ENCODE results near the gene SERHL2. TPM values are rescaled to one million over a fixed set of nuclear protein-coding genes. Genes with fewer than 3 reads are reported as not detected.
"Not testable (repeated sequence)": the region's sequence is repeated elsewhere in the genome, so short reads cannot be mapped to it uniquely, and the experiment has no call there.

Gene SERHL2
- polyA plus RNA-seq, 3 donors: 0.20 to 0.60 (median 0.24) TPM

DNA sequence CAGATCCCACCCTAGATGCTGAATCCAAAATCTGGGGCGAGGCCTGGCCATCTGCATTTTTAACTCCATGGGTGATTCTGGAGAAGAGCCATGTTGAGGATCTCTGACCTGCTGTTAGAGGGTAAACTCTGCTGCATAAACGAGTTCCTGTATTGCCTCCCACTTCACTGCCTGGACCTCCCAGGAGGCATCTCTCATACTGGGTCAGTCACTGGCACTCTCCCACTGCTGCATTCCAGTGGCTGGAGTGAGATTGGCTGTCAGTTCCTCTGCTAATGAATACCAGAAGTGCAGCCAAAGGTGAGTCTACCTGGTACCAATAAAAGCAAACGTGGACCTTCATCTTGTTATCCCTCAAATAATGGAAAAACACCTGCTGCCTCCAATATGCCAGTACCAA is 50.6 kb downstream of the SERHL2 start:
- WGBS (ENCODE audit: insufficient coverage): 100% methylated on average over 1 of the region's 3 CpGs
- H3K36me3 Mint-ChIP-seq: peaks cover 64 to 92% of the 10 kb centered on the region in 2 donors
- peak overlapping the region in 1 of 2 donors; percentile 63 for H3K27ac ChIP-seq (ENCODE audit: low read depth in 1 of 2, low read length in 2 of 2)
- no peaks in the 10 kb centered on the region for H3K27me3 ChIP-seq (ENCODE audit: control insufficient read depth in 2 of 2, insufficient read depth in 2 of 2, low read length in 2 of 2)
- peaks cover 100% of the 10 kb centered on the region for H4K20me1 ChIP-seq (ENCODE audit: insufficient read depth, low read length)
- peaks cover 11% of the 10 kb centered on the region for H3K4me1 Mint-ChIP-seq
- H3K4me3 ChIP-seq (replicated peaks in 1 of 3; ENCODE audit: low read depth in 2 of 3, low read length in 3 of 3): no peak overlapping the region
- TF ChIP-seq, protein P1, sequence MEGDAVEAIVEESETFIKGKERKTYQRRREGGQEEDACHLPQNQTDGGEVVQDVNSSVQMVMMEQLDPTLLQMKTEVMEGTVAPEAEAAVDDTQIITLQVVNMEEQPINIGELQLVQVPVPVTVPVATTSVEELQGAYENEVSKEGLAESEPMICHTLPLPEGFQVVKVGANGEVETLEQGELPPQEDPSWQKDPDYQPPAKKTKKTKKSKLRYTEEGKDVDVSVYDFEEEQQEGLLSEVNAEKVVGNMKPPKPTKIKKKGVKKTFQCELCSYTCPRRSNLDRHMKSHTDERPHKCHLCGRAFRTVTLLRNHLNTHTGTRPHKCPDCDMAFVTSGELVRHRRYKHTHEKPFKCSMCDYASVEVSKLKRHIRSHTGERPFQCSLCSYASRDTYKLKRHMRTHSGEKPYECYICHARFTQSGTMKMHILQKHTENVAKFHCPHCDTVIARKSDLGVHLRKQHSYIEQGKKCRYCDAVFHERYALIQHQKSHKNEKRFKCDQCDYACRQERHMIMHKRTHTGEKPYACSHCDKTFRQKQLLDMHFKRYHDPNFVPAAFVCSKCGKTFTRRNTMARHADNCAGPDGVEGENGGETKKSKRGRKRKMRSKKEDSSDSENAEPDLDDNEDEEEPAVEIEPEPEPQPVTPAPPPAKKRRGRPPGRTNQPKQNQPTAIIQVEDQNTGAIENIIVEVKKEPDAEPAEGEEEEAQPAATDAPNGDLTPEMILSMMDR (IDR thresholded peaks at IDR 0.05): no peak
- peaks cover 0 to 1% (median 0%) of the 10 kb centered on the region in 3 donors for H3K27me3 Mint-ChIP-seq (ENCODE audit: low read depth in 3 of 3)
- peaks cover 48 to 87% of the 10 kb centered on the region in 2 donors for H3K36me3 ChIP-seq (replicated peaks in 1 of 2; ENCODE audit: control insufficient read depth in 1 of 2, insufficient read depth in 2 of 2, low read length in 2 of 2)
- no peak for DNase-seq
- intact Hi-C loops (cut with micrococcal nuclease): no loop called here
- H3K4me3 Mint-ChIP-seq: no peak overlapping the region
- H3K4me2 ChIP-seq (replicated peaks; ENCODE audit: extremely low read depth, low read length, poor library complexity, severe bottlenecking): no peak overlapping the region
- H3K27ac Mint-ChIP-seq: peak overlapping the region in 5 of 7 donors; percentile 8 to 70 (median 51)
- H3K9me3 Mint-ChIP-seq: peaks cover 0 to 2% (median 0%) of the 10 kb centered on the region in 7 donors
- H3K79me2 ChIP-seq (ENCODE audit: insufficient read depth, low read length): peaks cover 99% of the 10 kb centered on the region
- H2AFZ ChIP-seq (ENCODE audit: insufficient read depth, low read depth, low read length, poor library complexity, severe bottlenecking): no peak overlapping the region
- peaks cover 0 to 4% of the 10 kb centered on the region in 2 donors for H3K9me3 ChIP-seq (replicated peaks in 1 of 2; ENCODE audit: control insufficient read depth in 1 of 2, insufficient read depth in 1 of 2, low read length in 2 of 2)
- H3K9ac ChIP-seq (ENCODE audit: insufficient read depth, low read length, poor library complexity, severe bottlenecking): no peak overlapping the region
- peaks cover 2 to 3% of the 10 kb centered on the region in 2 donors for H3K4me1 ChIP-seq (ENCODE audit: control insufficient read depth in 1 of 2, insufficient read depth in 2 of 2, low read length in 2 of 2)

DNA sequence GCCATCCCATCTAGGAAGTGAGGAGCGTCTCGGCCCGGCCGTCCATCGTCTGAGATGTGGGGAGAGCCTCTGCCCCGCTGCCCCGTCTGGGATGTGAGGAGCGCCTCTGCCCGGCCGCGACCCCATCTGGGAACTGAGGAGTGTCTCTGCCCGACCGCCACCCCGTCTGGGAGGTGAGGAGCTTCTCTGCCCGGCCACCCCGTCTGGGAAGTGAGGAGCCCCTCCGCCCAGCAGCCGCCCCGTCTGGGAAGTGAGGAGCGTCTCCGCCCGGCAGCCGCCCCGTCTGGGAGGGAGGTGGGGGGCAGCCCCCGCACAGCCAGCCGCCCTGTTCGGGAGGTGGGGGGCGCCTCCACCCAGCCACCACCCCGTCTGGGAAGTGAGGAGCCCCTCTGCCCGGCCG is 53.9 kb downstream of the SERHL2 start:
- 100% methylated on average over 3 of the region's 31 CpGs for WGBS (ENCODE audit: insufficient coverage)
- H3K9ac ChIP-seq (ENCODE audit: insufficient read depth, low read length, poor library complexity, severe bottlenecking); H3K27ac ChIP-seq (ENCODE audit: low read depth in 1 of 2, low read length in 2 of 2); H3K27ac Mint-ChIP-seq; H3K4me2 ChIP-seq (replicated peaks; ENCODE audit: extremely low read depth, low read length, poor library complexity, severe bottlenecking); H3K9me3 Mint-ChIP-seq; H3K4me3 Mint-ChIP-seq; H3K4me3 ChIP-seq (replicated peaks in 1 of 3; ENCODE audit: low read depth in 2 of 3, low read length in 3 of 3); H2AFZ ChIP-seq (ENCODE audit: insufficient read depth, low read depth, low read length, poor library complexity, severe bottlenecking); DNase-seq; H3K9me3 ChIP-seq (replicated peaks in 1 of 2; ENCODE audit: control insufficient read depth in 1 of 2, insufficient read depth in 1 of 2, low read length in 2 of 2); intact Hi-C loops (cut with micrococcal nuclease); H3K27me3 Mint-ChIP-seq (ENCODE audit: low read depth in 3 of 3); H3K27me3 ChIP-seq (ENCODE audit: control insufficient read depth in 2 of 2, insufficient read depth in 2 of 2, low read length in 2 of 2): not testable (repeated sequence)
- Histone ChIP-seq H3K4me1 (ENCODE audit: control insufficient read depth in 1 of 2, insufficient read depth in 2 of 2, low read length in 2 of 2) (peaks cover 30 to 34% of the 10 kb centered on the region in 2 donors), H4K20me1 (ENCODE audit: insufficient read depth, low read length) (peaks cover 100% of the 10 kb centered on the region), H3K79me2 (ENCODE audit: insufficient read depth, low read length) (peaks cover 100% of the 10 kb centered on the region), H3K36me3 (replicated peaks in 1 of 2; ENCODE audit: control insufficient read depth in 1 of 2, insufficient read depth in 2 of 2, low read length in 2 of 2) (peaks cover 27 to 76% of the 10 kb centered on the region in 2 donors)
- Mint-ChIP-seq H3K36me3 (peaks cover 47 to 81% of the 10 kb centered on the region in 2 donors), H3K4me1 (peaks cover 40% of the 10 kb centered on the region)

Measured in CD14-positive monocyte (primary cell).